ENCODE results near the gene ZBTB6. TPM values are rescaled to one million over a fixed set of nuclear protein-coding genes. Genes with fewer than 3 reads are reported as not detected.
A peak's percentile ranks its signal among the peaks of the same experiment; 100 is the strongest.

The ZBTB6 gene, protein sequence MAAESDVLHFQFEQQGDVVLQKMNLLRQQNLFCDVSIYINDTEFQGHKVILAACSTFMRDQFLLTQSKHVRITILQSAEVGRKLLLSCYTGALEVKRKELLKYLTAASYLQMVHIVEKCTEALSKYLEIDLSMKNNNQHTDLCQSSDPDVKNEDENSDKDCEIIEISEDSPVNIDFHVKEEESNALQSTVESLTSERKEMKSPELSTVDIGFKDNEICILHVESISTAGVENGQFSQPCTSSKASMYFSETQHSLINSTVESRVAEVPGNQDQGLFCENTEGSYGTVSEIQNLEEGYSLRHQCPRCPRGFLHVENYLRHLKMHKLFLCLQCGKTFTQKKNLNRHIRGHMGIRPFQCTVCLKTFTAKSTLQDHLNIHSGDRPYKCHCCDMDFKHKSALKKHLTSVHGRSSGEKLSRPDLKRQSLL
- total RNA-seq (10 to 100 TPM in 2 of 4 donors, 1 to 10 TPM in 2; 7.1 to 14.5 (median 10.3) TPM), polyA plus RNA-seq (1 to 10 TPM; 3.0 to 4.4 (median 4.4) TPM)

DNA sequence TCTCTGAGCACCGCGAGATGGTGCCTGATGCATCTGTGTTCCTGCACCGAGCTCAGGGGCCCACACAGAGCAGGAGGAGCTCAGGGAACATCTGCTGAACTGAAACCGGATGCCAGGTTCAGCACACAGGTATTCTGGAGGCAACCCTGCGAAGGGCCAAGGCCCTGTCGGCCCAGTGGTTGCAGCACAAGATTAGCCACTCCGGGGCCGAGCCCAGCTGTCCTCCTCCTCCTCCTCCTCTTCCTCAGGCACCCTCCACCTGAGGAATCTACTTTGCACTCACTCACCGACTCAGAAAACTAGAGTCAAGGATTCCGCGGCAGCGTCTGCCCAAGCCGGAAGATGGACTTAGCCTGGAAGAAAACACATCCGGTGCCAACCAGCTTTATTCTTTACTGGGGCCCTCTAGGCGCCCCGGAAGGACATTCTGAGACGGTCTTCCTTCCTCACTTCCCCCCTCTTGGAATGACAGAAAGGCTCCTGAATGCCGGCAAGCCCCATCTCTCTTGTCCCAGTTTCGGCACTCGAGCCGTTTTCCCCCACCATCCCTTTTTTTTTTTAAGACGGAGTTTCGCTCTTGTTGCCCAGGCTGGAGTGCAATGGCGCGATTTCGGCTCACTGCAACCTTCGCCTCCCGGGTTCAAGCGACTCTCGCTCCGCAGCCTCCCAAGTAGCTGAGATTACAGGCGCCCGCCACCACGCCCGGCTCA lies at the start of gene ZBTB6:
Gene ZBTB6 (minus strand): TSS at position 360 of the 710 bp plus-strand sequence. CDS start 1,251 bp downstream, outside the sequence.
- Histone ChIP-seq H3K9me3 (no peaks in the 10 kb centered on the region), H3K36me3 (peaks cover 0 to 30% (median 11%) of the 10 kb centered on the region in 4 donors), H3K27me3 (no peaks in the 10 kb centered on the region), H3K4me3 (peak within 1 kb of the TSS; percentile 70 to 86 (median 78)), H3K27ac (peak within 1 kb of the TSS; percentile 79 to 89 (median 84)), H3K4me1 (peaks cover 0 to 18% (median 11%) of the 10 kb centered on the region in 4 donors)
- WGBS, 2 donors, result 0% methylated on average over 35 of the region's 35 CpGs
- intact Hi-C loops (cut with DNase I), result no loop called here
- DNase-seq, result peak; percentile 87
- no peak for TF ChIP-seq EP300 (IDR thresholded peaks at IDR 0.05)
- no peak for TF ChIP-seq POLR2A (IDR thresholded peaks at IDR 0.05)
- TF ChIP-seq, protein P1, sequence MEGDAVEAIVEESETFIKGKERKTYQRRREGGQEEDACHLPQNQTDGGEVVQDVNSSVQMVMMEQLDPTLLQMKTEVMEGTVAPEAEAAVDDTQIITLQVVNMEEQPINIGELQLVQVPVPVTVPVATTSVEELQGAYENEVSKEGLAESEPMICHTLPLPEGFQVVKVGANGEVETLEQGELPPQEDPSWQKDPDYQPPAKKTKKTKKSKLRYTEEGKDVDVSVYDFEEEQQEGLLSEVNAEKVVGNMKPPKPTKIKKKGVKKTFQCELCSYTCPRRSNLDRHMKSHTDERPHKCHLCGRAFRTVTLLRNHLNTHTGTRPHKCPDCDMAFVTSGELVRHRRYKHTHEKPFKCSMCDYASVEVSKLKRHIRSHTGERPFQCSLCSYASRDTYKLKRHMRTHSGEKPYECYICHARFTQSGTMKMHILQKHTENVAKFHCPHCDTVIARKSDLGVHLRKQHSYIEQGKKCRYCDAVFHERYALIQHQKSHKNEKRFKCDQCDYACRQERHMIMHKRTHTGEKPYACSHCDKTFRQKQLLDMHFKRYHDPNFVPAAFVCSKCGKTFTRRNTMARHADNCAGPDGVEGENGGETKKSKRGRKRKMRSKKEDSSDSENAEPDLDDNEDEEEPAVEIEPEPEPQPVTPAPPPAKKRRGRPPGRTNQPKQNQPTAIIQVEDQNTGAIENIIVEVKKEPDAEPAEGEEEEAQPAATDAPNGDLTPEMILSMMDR (IDR thresholded peaks at IDR 0.05), result no peak
- peak in 3 of 4 donors; percentile 59 to 70 (median 68) for TF ChIP-seq POLR2AphosphoS5 (IDR thresholded peaks at IDR 0.05)

DNA sequence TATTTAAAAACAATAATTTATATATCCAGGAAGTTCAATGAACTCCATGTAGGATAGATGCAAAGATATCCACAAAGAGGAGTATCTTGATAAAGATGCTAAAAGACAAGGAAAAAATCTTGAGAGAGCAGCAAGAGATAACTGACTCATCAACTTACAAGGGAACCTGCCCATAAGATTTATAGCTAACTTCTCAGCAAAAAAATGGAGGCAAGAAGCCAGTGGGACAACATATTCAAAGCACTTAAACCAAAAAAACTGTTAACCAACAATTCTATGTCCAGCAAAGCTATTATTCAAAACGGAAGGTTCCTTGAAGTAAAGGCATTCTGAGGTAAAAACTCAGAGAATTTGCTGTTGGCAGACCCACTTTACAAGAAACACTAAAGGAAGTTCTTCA lies 48.0 kb upstream of the ZBTB6 start:
- H3K9me3 ChIP-seq, result no peaks in the 10 kb centered on the region
- H3K4me3 ChIP-seq, result no peak overlapping the region
- no peak for DNase-seq
- intact Hi-C loops (cut with DNase I), result no loop called here
- no peak overlapping the region for H3K27ac ChIP-seq
- TF ChIP-seq EP300 (IDR thresholded peaks at IDR 0.05) (no peak), POLR2A (IDR thresholded peaks at IDR 0.05) (no peak), POLR2AphosphoS5 (IDR thresholded peaks at IDR 0.05) (no peak)
- TF ChIP-seq, protein P1 (IDR thresholded peaks at IDR 0.05), result no peak
- H3K4me1 ChIP-seq, result peaks cover 0 to 15% (median 5%) of the 10 kb centered on the region in 4 donors
- 88 to 95% methylated on average over 1 of the region's 1 CpG for WGBS, 2 donors
- peaks cover 0 to 42% (median 3%) of the 10 kb centered on the region in 4 donors for H3K36me3 ChIP-seq
- no peaks in the 10 kb centered on the region for H3K27me3 ChIP-seq

DNA sequence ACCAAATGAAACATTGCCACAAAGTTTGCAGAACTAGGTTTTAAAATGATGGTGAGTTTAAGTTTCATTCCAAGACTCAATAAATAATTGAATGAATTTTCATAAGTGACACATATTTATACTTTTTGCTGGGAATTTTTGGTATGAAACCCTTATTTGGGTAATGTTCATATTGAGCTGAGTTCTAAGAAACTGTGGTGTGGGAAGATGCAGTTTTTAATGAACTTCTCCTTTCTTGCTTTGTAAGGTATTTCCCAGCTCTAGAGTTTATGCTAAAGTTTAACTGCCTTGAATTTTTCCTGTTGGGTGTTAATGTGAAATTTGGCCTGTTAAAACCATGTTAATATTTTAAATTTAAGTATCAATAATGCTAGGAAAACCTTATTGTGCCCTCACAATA lies 42.8 kb upstream of the ZBTB6 start:
- no peaks in the 10 kb centered on the region for H3K27me3 ChIP-seq
- H3K9me3 ChIP-seq, result no peaks in the 10 kb centered on the region
- TF ChIP-seq, protein P1 (IDR thresholded peaks at IDR 0.05), result no peak
- TF ChIP-seq EP300 (IDR thresholded peaks at IDR 0.05) (no peak), POLR2AphosphoS5 (IDR thresholded peaks at IDR 0.05) (no peak), POLR2A (IDR thresholded peaks at IDR 0.05) (no peak)
- peaks cover 0 to 14% (median 3%) of the 10 kb centered on the region in 4 donors for H3K36me3 ChIP-seq
- H3K4me1 ChIP-seq, result peaks cover 0 to 52% (median 38%) of the 10 kb centered on the region in 4 donors
- no peak overlapping the region for H3K27ac ChIP-seq
- H3K4me3 ChIP-seq, result no peak overlapping the region
- DNase-seq, result no peak
- intact Hi-C loops (cut with DNase I), result no loop called here

DNA sequence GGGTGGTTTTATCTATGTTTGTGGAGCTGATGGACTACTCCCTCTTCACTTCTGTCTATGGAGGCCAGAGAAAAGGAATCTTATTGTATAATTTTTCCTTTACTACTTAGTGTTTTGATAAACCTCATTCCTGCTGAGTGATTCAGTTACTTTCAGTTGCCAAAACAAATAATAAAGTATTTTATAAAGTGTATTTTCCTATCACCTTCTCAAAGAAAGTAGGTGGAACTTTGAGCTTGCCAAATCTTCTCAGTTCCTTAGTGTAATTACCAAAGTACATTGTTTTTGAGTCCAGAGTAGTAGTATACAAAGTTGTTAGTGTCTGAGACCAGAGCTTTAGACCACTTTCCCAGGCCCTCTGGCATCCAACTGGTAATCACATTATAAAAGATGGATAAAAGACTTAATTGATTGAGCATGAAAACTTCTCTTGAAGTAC lies 41.1 kb upstream of the ZBTB6 start:
- H3K27ac ChIP-seq, result peak overlapping the region in 3 of 4 donors; percentile 8 to 65 (median 26)
- no peak overlapping the region for H3K4me3 ChIP-seq
- no peaks in the 10 kb centered on the region for H3K36me3 ChIP-seq
- no peaks in the 10 kb centered on the region for H3K9me3 ChIP-seq
- peaks cover 0 to 62% (median 43%) of the 10 kb centered on the region in 4 donors for H3K4me1 ChIP-seq
- intact Hi-C loops (cut with DNase I), result no loop called here
- TF ChIP-seq EP300 (IDR thresholded peaks at IDR 0.05), result no peak
- no peak for TF ChIP-seq POLR2A (IDR thresholded peaks at IDR 0.05)
- TF ChIP-seq, protein P1 (IDR thresholded peaks at IDR 0.05), result no peak
- TF ChIP-seq POLR2AphosphoS5 (IDR thresholded peaks at IDR 0.05), result no peak
- no peak for DNase-seq
- H3K27me3 ChIP-seq, result no peaks in the 10 kb centered on the region

Data from sigmoid colon (tissue), 7 donors.